ENCODE data around the gene SLC25A23. TPM values are rescaled to one million over a fixed set of nuclear protein-coding genes. Genes with fewer than 3 reads are reported as not detected.

The SLC25A23 gene
- total RNA-seq, 1 experiment from 2014 or later, result 39.9 TPM

DNA sequence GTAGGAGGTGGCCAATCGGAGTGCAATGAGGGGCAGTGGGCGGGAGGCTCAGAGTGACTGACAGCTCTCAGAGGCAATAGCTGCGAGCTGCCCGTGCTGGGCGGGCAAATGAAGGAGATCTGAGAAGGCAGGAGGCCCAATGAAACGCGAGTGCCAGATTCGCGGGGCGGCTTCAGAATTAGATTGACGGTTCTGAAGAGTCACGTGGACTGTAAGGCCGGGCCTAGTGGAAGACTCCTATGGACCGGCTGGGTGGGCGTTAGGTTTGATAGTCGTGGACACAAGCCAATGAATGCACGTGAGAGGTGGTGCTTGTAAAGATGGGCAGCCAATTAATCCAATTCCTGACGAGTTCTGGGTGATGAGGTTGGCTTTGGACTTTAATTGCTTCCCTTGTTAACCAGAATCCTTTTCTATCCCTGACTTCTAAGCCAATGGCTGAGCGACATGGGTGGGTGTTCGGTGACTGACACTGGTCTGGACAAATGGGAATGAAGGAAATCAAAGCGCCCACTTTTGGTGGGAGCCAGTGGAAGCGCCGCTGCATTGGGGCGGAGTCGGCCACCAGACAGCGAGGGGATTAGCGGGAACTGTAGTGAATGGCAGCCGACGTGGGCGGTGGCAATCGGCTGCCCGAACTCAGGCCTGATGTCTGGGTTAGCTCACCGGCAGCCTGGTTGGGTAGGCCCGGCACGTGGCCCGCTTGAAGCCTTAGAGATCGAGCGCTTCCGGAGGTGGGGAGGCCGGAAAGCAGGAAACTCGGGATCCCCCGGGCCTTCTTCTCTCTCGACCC lies 34.5 kb downstream of the SLC25A23 start:
- DNase-seq (ENCODE audit: low read depth), result peak; percentile 100

DNA sequence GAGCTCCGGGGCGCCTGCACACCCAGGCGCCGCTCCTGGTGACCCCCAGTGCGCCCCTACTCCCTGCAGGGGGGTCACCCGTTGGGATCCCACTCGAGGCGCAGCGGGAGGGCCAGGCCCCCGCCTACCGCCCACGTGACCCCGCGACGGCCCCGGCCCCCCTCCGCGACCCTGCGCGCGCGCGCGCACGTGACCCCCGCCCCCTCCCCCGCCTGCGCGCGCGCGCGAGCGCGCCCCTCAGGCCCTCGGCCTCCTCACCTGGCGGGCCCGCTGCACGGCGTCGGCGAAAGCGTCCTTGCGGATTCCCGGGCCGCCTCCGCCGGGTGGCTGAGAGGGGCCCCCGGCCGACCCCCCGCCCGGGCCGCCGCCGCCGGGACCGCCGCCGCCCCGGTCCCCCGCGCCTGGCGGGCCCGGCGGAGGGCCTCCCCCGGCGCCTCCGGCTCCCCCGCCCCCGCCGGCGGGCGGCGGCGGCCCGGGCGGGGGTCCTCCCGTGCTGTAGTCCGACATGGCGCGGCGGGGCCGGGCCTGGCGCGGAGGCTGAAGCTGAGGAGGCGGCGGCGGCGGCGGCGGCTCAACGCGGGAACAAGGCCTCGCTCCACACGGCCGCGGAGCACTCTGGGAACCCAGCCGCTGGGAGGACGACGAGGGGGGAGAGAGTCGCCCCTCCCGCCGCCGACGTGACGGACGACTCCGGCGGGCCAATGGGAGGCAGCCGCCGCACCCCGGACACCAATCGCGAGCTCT lies 35.2 kb downstream of the SLC25A23 start, which contains the start of gene KHSRP:
TSS of gene KHSRP (minus strand) at position 617 of the 744 bp plus-strand sequence. CDS start at position 507, 110 bp downstream.
- DNase-seq (ENCODE audit: low read depth), result no peak

DNA sequence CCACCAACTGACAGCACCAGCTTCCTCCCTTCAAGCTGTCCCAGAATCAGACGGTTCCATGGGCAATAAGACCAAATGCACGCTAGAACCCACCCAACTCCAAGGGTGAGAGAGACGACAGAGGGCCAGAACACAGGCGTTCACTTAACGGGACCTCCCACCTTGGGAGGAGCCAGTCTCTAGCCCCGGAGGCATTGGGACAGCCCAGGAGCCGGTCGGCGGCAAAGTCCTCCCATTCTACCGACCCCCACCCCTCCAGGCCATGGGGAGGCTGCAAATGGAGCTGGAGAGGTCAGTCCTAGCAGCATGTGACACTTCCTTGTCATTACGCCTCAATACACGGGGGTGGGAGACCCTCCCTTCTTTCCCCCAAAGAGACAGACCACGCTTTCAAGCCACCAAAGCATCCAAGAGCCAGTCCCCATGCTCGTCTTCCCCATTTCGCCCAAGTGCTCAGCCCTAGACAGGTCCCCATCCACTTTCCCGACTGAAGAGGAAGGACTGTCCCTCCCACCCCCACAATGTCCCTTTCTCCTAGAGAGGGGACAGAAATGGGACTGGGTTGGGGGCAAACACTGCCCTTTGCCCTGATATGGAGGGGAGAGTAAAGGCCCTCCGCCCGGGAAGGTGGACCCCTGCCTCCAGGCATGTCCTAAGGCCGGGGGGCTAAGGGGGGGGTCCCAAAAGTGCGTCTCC lies 35.9 kb downstream of the SLC25A23 start:
- peak; percentile 56 for DNase-seq (ENCODE audit: low read depth)

DNA sequence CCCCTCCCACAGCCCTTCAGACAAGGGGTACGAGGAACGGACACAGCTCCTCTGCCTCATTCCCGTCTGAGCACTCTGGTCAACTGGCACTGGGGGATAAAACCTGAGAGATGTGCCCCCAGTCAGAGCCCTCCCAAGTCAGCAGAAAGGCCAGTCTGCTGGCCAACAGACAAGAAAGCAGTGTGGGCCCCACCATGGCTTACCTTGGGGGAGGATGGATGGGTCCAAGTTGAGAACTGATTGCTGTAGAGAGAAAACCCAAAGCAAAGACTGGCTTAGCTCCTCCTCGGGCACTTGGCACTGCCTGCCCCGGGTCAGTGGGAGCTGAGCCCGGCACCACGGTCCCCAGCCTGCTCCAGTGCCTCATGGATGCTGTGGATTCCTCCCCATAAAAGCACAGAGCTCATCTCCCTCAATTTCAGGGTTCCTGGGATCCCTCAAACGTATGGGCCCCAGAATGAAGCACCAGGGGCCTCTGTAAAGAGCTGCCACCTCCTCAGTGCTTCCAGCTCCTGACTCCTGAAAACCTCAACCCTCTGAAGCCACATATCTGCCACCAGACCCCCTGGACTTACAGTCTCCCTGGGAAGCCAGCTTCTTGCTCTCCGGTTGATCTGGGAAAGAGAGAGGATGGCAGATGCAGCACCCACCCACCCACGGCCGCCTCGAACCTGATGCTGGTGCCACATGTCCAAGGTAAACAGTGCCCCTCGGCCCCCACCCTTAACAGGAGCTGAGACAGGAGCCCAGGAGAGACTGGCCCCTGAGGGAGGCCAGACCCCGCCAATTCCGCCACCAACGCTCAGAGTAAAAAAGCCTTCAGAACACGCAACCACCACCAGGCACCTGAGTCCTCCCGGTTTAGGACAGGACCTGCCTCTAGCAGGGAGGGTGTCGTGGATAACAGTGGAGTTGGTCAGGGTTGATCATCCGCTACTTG lies 38.2 kb downstream of the SLC25A23 start:
- no peak for DNase-seq (ENCODE audit: low read depth)

DNA sequence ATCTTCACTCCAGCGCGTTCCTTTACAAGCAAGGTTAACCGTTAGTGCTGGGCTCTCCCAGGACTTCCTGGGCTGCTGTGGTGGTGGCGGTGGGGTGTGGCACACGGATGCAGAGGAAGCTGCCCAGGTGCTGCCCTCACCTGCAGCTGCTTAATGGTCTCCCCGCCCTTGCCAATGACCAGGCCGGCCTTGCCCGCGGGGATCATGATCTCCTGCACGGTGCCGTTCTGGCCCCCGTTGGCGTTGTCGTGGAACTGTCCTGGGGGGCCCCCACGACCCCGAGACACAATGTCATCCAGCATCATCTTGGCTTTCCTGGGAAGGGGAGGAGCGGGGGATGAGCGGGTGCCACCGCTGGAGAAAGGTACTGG lies 41.0 kb downstream of the SLC25A23 start:
- no peak for DNase-seq (ENCODE audit: low read depth)

DNA sequence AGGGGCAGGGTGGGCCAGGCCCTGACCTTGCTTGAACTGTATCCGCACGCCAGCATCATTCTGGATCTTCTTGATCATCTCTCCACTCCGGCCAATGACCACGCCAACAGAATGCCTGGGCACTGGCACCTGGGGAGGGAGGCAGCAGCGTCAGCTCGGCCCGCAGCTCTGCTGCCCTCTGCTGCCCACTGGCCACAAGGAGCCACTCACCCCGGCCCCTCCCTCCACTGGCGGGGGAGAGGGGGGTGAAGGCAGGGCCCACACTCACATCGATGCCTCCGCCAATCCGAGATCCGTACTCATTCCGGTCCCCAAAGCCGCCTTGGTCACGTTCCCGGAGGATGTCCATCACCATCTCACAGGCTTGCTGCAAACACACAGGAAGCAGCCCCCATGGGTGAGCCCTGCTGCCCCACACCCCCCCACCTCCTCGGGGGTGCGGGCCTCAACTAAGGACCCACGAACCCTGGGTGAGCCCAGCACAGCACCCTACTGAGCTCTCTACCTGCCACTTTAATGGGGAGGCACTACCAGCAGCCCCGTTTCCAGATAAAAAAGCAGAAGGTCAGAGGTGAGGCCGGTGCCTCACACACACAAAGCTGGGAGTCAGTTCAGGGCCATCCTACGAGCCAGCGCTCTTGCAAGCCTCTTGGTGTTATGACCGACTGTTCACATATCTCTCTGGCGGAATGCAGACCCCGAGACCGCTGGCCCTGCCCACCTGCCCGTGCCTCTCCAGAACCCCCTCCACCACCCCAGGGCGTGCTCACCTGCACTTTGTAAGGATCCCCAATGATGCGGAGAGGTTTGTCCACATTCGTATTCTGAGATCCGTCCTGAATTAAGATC lies 41.7 kb downstream of the SLC25A23 start:
- DNase-seq (ENCODE audit: low read depth), result no peak

DNA sequence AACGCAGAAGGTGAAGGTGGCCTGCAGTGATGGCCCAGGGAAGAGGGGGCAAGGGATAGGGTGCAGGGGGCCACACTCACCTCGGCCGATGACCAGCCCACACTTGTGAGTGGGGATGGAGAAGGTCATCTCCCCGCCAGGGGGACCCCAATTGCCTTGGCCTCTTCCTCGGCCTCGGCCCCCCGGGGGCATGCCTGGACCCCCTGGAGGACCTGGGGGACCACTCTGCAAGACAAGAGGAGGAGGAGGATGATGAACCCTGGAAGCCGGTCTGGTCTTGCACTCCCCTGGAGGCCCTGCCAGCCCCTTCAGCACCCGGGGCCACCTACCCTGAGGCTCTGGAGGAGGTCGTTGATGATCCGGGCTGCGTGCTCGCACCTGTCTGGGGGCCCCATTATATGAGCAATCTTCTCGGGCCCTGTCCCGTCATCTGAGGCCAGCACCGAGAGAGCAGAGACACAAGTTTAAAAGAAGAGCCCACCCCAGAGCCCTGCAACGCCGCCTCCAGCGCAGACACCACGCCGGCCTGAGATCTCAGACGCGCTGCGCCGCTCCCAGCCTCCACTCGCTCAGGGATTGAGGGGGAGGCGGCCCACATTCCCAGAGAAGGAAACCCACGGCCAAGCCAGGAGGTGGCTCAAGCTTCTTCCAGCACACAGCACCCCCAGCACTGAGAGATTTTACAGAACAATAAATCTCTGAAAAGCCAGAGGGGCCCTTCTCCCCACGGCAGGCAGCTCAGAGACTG lies 42.8 kb downstream of the SLC25A23 start:
- DNase-seq (ENCODE audit: low read depth), result no peak

DNA sequence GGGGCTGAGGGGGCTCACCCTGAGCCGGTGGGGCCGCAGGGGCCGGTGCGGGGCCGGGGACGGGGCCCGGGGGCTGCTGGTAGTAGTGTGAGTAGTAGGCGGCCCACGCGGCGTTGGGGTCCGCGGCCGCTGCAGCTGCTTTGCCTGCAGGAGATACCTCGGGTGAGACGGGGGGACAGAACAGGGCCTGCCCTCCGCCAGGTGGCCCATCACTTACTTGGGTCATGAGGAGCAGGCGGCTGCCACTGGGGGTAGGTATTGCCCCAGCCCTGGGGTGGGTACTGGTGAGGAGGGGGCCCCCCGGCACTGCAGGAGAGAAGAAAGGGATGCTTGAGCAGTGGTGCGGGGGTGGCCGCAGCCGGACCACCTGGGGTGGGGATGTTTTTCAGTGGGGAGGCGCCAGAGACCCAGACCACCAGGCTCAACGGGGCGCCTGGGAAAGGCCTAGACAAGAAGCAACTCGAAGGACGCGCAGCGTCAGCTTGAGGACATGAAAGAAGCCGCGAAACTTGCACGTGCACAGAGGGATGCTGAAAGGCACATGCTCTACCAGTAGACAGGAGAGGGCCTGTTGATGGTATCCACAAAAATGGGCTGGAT lies 43.9 kb downstream of the SLC25A23 start:
- no peak for DNase-seq (ENCODE audit: low read depth)

DNA sequence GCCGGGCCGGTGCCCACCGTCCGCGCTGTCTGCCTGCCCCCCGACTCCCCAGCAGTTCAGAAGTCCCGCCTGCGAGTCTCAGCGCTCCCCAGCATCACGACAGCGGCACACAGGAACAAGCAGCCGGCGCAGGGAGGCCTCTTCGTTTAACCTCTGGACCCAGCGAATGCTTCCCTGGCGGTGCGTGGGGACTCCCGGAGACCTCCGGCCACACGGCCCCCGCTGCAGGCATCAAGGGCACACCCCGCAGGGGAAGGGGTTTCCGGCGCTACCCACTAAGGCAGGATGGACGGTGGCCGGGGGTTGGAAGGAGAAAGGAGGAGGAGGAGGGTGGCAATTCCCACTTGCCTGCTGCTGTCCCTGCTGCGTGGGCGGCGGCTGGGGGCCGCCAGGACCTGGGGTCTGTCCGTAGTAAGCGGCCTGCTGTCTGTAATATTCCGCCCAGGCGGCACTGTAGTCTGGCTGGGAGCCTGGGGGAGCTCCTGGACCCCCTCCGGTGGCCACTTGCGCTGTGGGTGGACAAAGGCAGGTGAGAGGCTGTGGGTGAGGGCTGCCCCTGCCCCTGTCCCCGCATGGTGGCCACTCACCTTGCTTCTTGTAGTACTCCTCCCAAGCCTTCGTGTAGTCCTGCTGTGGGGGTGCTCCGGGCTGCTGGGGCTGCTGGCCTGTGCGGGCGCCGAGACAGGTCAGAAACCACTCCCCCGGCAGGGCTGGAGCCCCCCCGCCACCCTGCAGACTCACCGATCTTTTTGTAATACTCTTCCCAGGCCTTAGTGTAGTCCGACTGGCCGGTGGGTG lies 44.6 kb downstream of the SLC25A23 start:
- no peak for DNase-seq (ENCODE audit: low read depth)

DNA sequence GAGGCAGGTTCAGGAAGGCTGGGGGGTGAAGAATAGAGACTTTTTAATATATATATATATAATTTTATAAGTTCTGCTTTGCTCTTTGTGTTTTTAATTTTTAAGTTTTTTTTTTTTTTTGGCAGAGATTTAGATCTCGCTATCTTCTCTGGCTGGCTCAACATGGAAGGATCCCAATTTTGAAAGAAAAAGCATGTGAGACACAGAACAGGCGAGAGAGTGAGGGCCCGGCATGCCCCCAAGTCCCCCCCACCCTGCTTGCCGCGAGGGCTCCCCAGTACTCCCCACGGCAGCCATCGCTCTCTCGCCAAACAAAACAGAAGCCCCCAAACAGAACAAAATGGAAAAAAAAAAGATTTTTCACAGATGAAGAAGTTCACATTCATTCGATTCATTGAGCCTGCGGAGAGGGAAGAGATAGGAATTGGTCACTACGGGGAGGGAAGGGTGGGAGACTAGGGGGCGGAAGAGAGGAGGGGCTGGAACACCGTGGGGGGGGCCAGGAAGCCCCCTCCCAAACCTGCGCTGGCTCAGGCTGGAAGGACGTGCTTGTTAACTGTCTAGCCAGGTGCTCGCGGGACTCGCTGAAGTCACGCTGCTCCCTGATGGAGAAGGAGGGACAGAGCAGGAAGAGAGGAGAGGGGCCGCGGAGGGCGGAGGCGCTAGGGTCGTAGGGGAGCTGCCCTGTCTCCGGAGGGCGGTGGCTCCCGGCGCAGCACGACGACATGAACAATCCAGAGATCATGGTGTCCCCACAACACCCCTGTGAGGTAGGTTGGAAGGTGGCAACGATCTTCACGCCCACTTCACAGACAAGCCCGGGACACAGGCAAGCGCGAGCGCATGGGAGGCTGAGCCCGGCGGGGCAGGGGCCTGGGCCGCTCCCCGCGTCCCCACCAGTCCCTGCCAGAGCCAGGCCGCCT lies 45.6 kb downstream of the SLC25A23 start:
- DNase-seq (ENCODE audit: low read depth), result no peak

DNA sequence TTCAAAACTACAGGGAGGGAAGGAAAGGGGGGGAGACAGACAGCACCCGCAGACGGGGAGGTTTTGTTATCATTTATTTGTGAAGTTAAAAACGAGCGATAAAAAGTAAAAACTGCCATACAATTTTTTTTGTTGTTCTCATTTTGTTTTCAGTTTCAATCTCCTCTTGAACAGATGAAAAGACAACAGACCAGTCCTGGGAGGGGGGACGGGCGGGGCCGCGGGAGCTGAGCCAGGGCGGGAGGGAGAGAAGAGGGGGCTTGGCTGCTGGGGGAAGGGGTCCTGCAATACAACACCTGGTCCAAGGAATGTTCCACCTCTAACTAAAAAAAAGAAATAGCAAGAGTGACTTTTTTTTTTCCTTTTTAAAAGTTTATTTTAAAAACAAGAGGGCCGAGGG lies 46.3 kb downstream of the SLC25A23 start:
- DNase-seq (ENCODE audit: low read depth), result no peak

DNA sequence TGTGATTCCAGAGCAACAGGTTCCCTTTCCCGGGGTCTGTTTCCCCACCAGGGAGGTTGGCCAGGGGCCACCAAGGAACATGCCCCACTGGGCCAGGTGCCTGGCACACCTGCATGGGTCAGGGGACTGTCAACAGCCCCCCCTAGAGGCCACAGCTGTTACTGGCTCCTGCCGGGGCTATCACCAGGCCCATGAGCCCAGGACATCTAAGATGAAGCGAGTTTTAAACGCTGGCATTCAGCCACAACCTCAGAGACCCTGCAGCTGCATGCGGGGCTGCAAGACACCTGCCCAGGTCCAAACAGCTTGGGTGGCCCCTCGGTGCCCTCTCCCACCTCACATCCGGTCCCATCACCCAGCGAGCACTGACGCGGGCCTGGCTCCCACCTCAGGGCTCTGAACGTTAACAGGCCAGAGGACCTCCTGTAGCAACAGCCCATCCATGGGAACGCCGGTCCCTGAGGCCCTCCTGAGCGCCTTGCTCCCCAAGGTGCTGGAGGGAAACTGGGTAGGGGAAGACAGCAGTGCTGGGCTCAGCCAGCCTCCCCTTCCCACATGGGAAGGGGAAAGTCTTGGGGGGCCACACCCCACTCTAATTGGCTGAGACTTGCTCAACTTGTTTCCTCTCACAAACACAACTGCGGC lies 47.0 kb downstream of the SLC25A23 start:
- DNase-seq (ENCODE audit: low read depth), result peak; percentile 25

DNA sequence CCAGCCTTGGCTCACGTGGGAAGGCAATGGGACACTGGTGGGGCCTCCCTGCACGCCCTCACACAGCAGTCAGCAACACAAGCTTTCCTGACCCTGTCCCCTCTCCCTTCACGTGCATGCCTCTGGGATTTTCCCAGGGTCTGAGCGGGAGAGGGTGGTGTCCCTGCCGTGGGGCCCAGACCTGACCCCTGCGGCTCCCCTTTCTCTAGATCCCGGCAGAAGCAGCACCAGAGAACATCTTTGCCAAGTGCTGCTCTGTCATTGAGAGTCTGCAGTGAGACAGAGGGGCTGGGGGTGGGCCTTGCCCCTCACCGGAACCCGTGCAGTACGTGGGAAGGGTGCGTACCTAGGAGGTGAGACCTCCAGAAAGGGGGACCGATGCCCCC lies 47.5 kb downstream of the SLC25A23 start:
- DNase-seq (ENCODE audit: low read depth), result no peak

DNA sequence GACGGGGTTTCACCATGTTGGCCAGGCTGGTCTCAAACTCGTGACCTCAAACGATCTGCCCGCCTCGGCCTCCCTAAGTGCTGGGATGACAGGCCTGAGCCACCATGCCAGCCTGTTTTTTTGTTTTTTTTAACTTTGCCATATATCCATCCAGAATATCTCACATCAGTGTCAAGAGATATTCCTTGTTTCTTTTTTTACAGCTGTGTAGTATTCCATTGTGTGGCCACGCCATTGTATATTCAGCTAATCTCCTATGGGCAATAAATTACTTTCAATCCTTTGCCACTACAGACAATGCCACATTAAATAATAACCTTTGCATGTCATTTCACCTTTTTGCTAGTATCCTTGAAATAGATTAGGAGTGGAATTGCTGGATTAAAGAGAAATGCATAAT lies 50.2 kb downstream of the SLC25A23 start:
- no peak for DNase-seq (ENCODE audit: low read depth)

DNA sequence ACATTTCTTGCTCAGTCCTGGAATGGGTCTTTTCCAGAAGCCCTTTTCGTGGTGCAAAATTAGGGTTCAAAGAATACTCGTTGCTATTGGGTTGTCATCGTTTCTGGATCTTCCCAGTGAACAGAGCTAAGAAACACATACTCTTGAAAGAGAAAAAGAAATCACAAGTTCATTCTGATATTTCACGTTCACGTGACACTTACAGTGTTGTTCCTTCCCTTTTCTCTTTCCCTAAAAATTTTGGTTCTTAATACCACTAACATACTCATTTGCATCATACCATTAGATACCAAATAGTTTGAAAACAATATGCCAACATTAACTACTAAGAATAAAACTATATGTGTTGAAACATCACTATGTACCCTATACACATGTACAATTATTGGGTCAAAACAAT lies 53.2 kb downstream of the SLC25A23 start:
- DNase-seq (ENCODE audit: low read depth), result no peak

DNA sequence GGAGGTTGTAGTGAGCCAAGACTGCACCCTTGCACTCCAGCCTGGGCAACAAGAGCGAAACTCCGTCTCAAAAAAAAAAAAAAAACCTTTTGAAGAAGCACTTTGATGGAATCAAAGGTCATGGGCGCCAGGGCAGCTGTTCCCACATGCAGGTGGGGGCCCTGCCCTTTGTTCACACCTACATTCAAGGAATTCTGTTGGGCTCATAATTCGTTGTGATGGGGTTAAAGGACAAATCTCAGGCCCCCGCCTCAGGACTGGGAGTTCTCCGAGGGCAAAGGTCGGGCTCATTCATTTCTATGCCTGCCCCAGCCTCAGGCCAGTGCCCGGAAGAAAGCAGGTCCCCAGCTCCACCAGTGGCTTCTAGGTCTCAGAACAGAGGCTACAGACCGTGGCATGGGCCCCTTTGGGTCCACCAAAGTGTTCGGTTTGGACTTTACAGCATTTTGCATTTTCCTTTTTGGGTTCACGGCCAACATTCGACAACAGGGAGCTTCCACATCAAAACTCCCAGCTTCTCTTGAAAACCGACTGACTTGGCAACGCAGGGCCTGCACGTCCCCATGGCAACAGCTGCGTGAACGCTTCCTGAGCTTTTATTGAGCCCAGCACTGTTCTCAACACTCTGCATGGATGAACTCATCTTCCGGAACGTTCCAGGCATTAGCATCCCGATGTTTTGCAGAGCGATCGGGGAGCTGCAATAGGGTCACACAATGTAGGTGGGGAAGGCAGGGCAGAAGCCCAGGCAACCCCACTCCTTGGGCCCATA lies 56.6 kb downstream of the SLC25A23 start:
- DNase-seq (ENCODE audit: low read depth), result no peak
